NT2/D1 (cell line): ENCODE results near the gene TRAPPC8.

ENCODE experiments used
- SUZ12 ChIP-seq: IDR thresholded peaks from 2 replicates; pipeline ENCODE4 v1.6.1; 2011; ENCODE audit not compliant: insufficient read length, insufficient read depth; ENCODE audit errors: extremely low read depth
- YY1 ChIP-seq: IDR thresholded peaks from 2 replicates; pipeline ENCODE4 v1.6.1; 2011; ENCODE audit not compliant: insufficient read length, insufficient read depth
- ZNF274 ChIP-seq: IDR thresholded peaks from 2 replicates; pipeline ENCODE4 v1.6.1; 2011; ENCODE audit warnings: mild to moderate bottlenecking, low read depth, low read length

GRCh38 chr18:31835528-31836133 lies 107.3 kb downstream of the TRAPPC8 start:
- TF ChIP-seq ZNF274 = no peak
- no peak for TF ChIP-seq YY1
- TF ChIP-seq SUZ12 = no peak
